ENCODE results near the gene RNF207. TPM values are rescaled to one million over a fixed set of nuclear protein-coding genes. Genes with fewer than 3 reads are reported as not detected.

The RNF207 gene
- total and polyA plus RNA-seq, 2 of the 8 experiments (the other 6 are each of a cell fraction or from before 2014, with no cell fraction given): 3.9 to 5.4 TPM

GRCh38 chr1:6165441-6165985 is 40.4 kb upstream of the RNF207 start:
- ChIA-PET CTCF (ENCODE audit: partially characterized antibody) (interaction anchor here (1.0 to 1.3 kb wide), 3 partner anchors 12 to 126 kb away, joined by 3 to 8 read pairs (median 4); no protein-coding TSS in a partner anchor), POLR2A (ENCODE audit: partially characterized antibody) (no interaction called here)
- Histone ChIP-seq H2BK120ac (replicated peaks; ENCODE audit: low read depth, low read length) (no peak overlapping the region), H3K79me1 (ENCODE audit: low read depth, low read length) (no peaks in the 10 kb centered on the region), H3K79me2 (ENCODE audit: control insufficient read depth in 1 of 2, insufficient read depth in 2 of 2, low read length in 2 of 2) (no peaks in the 10 kb centered on the region), H2BK15ac (ENCODE audit: low read length) (no peak overlapping the region), H3K4ac (replicated peaks; ENCODE audit: insufficient read length, low read depth, low read length) (no peak overlapping the region), H4K5ac (ENCODE audit: insufficient read length, low read depth, low read length) (no peak overlapping the region), H4K91ac (replicated peaks; ENCODE audit: insufficient read length, low read length) (no peak overlapping the region), H2AFZ (ENCODE audit: low read length) (no peak overlapping the region), H3K4me1 (replicated peaks in 1 of 4; ENCODE audit: control insufficient read depth in 3 of 4, insufficient read depth in 4 of 4, low read length in 3 of 4) (peaks cover 0 to 5% (median under 1%) of the 10 kb centered on the region in 4 experiments; a peak in 3 of 7 replicates), H3K9ac (replicated peaks in 1 of 4; ENCODE audit: extremely low read depth in 1 of 4, low read depth in 3 of 4, low read length in 3 of 4) (no peak overlapping the region), H3K23me2 (ENCODE audit: low read depth, low read length) (no peaks in the 10 kb centered on the region), H3K18ac (ENCODE audit: extremely low read depth, low read length) (no peak overlapping the region), H4K8ac (ENCODE audit: extremely low read depth, insufficient read depth, low read length) (no peak overlapping the region), H3K56ac (replicated peaks; ENCODE audit: insufficient read length, low read depth, low read length) (no peak overlapping the region), H2BK12ac (ENCODE audit: low read depth, low read length) (no peak overlapping the region), H3K27ac (ENCODE audit: low read depth, low read length) (no peak overlapping the region), H2AK5ac (ENCODE audit: low read depth, low read length) (no peak overlapping the region), H4K20me1 (replicated peaks in 1 of 2; ENCODE audit: control insufficient read depth in 1 of 2, insufficient read depth in 2 of 2, low read length in 2 of 2) (peaks cover 3 to 7% of the 10 kb centered on the region in 2 experiments), H3K36me3 (ENCODE audit: control insufficient read depth in 2 of 4, insufficient read depth in 4 of 4, low read length in 3 of 4) (no peaks in the 10 kb centered on the region), H3K14ac (ENCODE audit: insufficient read length) (no peak overlapping the region), H3K4me2 (ENCODE audit: insufficient read depth in 1 of 2, low read depth in 2 of 2, low read length in 2 of 2) (no peak overlapping the region), H2BK5ac (ENCODE audit: low read depth, low read length) (no peak overlapping the region), H3K4me3 (ENCODE audit: extremely low read depth in 1 of 4, insufficient read depth in 2 of 4, low read depth in 3 of 4, low read length in 4 of 4) (no peak overlapping the region), H3K9me3 (ENCODE audit: insufficient read depth in 2 of 2, low read depth in 1 of 2, low read length in 1 of 2) (no peaks in the 10 kb centered on the region), H3K27me3 (replicated peaks in 1 of 4; ENCODE audit: control insufficient read depth in 3 of 4, extremely low read depth in 1 of 4, insufficient read depth in 3 of 4, low read length in 3 of 4) (no peaks in the 10 kb centered on the region; a peak in 1 of 7 replicates), H2BK20ac (ENCODE audit: low read length) (no peak overlapping the region), H3K23ac (ENCODE audit: insufficient read length) (no peak overlapping the region)
- DNase-seq (ENCODE audit: low read depth in 1 of 2, low spot score in 2 of 2) (no peak), FAIRE-seq (no peak)
- WGBS, 2 experiments (ENCODE audit: extremely low coverage in 1 of 2, insufficient coverage in 1 of 2, insufficient read length in 1 of 2, insufficient replicate concordance in 2 of 2, low coverage in 1 of 2, low lambda C conversion rate in 2 of 2, missing lambda C conversion rate in 1 of 2): 95% methylated on average over 11 of the region's 12 CpGs; no CpG with 5 or more reads in 1 of the 2 experiments
- TF ChIP-seq CTCF (IDR thresholded peaks at IDR 0.05; ENCODE audit: control extremely low read depth in 1 of 3, insufficient read depth in 1 of 3, low read depth in 1 of 3, low read length in 3 of 3): no peak
- no peak for TF ChIP-seq USF2 (IDR thresholded peaks at IDR 0.05; ENCODE audit: low read length)
- no peak for TF ChIP-seq TEAD4 (IDR thresholded peaks at IDR 0.05; ENCODE audit: low read depth, low read length)
- no peak for TF ChIP-seq SIX5 (IDR thresholded peaks at IDR 0.05; ENCODE audit: low read depth, low read length)
- TF ChIP-seq SUZ12 (IDR thresholded peaks at IDR 0.05; ENCODE audit: low read length): no peak
- no peak for TF ChIP-seq CREB1 (IDR thresholded peaks at IDR 0.05)
- TF ChIP-seq POU5F1 (IDR thresholded peaks at IDR 0.05; ENCODE audit: low read depth, low read length): no peak
- TF ChIP-seq POLR2AphosphoS5 (IDR thresholded peaks at IDR 0.05; ENCODE audit: low read depth, low read length): no peak
- TF ChIP-seq JUN (IDR thresholded peaks at IDR 0.05; ENCODE audit: low read depth, low read length): no peak
- TF ChIP-seq POLR2A (IDR thresholded peaks at IDR 0.05; ENCODE audit: control extremely low read depth in 1 of 2, low read depth in 2 of 2, low read length in 2 of 2): no peak
- TF ChIP-seq TAF7 (optimal IDR thresholded peaks at IDR 0.05; ENCODE audit: borderline replicate concordance, low read depth, low read length): no peak
- no peak for TF ChIP-seq SP4 (IDR thresholded peaks at IDR 0.05; ENCODE audit: low read length)
